ENCODE results near the gene DYSF. TPM values are rescaled to one million over a fixed set of nuclear protein-coding genes. Genes with fewer than 3 reads are reported as not detected.

The DYSF gene
- total RNA-seq, 1 experiment from 2014 or later, result 5.5 TPM

DNA sequence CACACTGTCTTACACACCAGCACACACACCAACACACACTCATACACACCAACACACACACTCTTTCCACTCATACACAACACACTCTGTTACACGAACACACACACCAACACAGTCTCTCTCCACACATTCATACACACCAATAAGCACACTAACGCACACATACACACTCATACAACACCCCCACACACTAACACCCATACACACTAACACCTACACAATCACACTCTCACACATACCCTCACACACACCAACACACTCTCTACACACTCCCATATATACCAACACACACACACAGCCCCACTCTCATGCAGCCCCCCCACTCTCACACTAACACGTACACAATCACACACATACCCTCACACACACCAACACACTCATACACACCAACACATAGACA is 123.8 kb downstream of the DYSF start:
- Histone ChIP-seq H3K56ac (ENCODE audit: insufficient read length, low read depth, low read length) (no peak overlapping the region), H3K4ac (ENCODE audit: low read depth, low read length) (no peak overlapping the region), H3K23me2 (ENCODE audit: insufficient read length, low read depth, low read length, poor library complexity, severe bottlenecking) (no peaks in the 10 kb centered on the region), H2BK5ac (ENCODE audit: insufficient read length, low read length) (no peak overlapping the region), H2BK15ac (ENCODE audit: low read depth, low read length) (no peak overlapping the region), H4K20me1 (ENCODE audit: control insufficient read depth, insufficient read depth, insufficient read length) (no peaks in the 10 kb centered on the region), H4K8ac (replicated peaks; ENCODE audit: insufficient read length, low read depth, low read length) (no peak overlapping the region), H3K18ac (ENCODE audit: insufficient read length, low read depth, low read length) (no peak overlapping the region), H3K79me1 (ENCODE audit: insufficient read depth, low read depth, low read length, poor library complexity, severe bottlenecking) (no peaks in the 10 kb centered on the region), H2BK120ac (ENCODE audit: low read depth, low read length, poor library complexity, severe bottlenecking) (no peak overlapping the region), H4K5ac (ENCODE audit: insufficient read length, low read depth, low read length) (no peak overlapping the region), H3K4me1 (ENCODE audit: insufficient read depth, low read length) (no peaks in the 10 kb centered on the region), H3K79me2 (ENCODE audit: insufficient read depth, low read length) (no peaks in the 10 kb centered on the region), H3K27ac (ENCODE audit: insufficient read length, low read depth, low read length) (no peak overlapping the region), H2AK5ac (ENCODE audit: insufficient read length, low read length) (no peak overlapping the region), H3K23ac (ENCODE audit: insufficient read length, low read depth, low read length) (no peak overlapping the region), H2BK20ac (ENCODE audit: low read depth, low read length, poor library complexity, severe bottlenecking) (no peak overlapping the region), H3K9ac (ENCODE audit: extremely low read depth, insufficient read length, low read length) (no peak overlapping the region), H3K4me2 (ENCODE audit: insufficient read depth, insufficient read length, low read length) (no peak overlapping the region), H2AFZ (ENCODE audit: low read length) (no peak overlapping the region), H3K27me3 (ENCODE audit: insufficient read depth, low read length) (no peaks in the 10 kb centered on the region), H3K14ac (ENCODE audit: insufficient read depth, low read length) (no peak overlapping the region), H3K9me3 (ENCODE audit: control insufficient read depth, low read depth, low read length) (no peaks in the 10 kb centered on the region), H3T11ph (ENCODE audit: low read length) (no peak overlapping the region), H2BK12ac (ENCODE audit: insufficient read length, low read depth, low read length) (no peak overlapping the region), H4K91ac (ENCODE audit: insufficient read length, low read depth, low read length) (no peak overlapping the region)
- Mint-ChIP-seq H3K27me3 (ENCODE audit: low read depth) (no peaks in the 10 kb centered on the region), H3K36me3 (ENCODE audit: insufficient read depth in 1 of 3, low read depth in 3 of 3) (peaks cover 0 to 4% (median 2%) of the 10 kb centered on the region in 3 experiments; a peak in 2 of 7 replicates), H3K9me3 (no peaks in the 10 kb centered on the region), H3K27ac (no peak overlapping the region; a peak in 1 of 7 replicates), H3K4me3 (no peak overlapping the region), H3K4me1 (no peaks in the 10 kb centered on the region)
- no peak for TF ChIP-seq CTCF (conservative IDR thresholded peaks at IDR 0.05)
- no peak for DNase-seq
- 100% methylated on average over 3 of the region's 3 CpGs for WGBS (ENCODE audit: extremely low coverage, insufficient read length, low lambda C conversion rate)

All from H9 (cell line).